HG03378 (cell line): ENCODE measurements around the gene CMIP.

Experiments used
- ATAC-seq: cut with Tn5 transposase; IDR thresholded peaks from one replicate; pipeline ENCODE4 v1.9.1; 2021; ENCODE audit warnings: mild to moderate bottlenecking, moderate library complexity; ENCODE audit not compliant: unreplicated experiment

The CMIP gene

GRCh38 chr16:81633147-81633619, 188.6 kb downstream of the CMIP start:
- no peak for ATAC-seq

- ATAC-seq: no peak
Measured at GRCh38 chr16:81633680-81634379, 189.2 kb downstream of the CMIP start.

- no peak for ATAC-seq
Measured at GRCh38 chr16:81634380-81635062, 189.9 kb downstream of the CMIP start.

- no peak for ATAC-seq
Measured at GRCh38 chr16:81635063-81635937, 190.7 kb downstream of the CMIP start.

GRCh38 chr16:81636298-81636993, 191.8 kb downstream of the CMIP start:
- ATAC-seq: no peak

- ATAC-seq: no peak
Measured at GRCh38 chr16:81637336-81638235, 193.0 kb downstream of the CMIP start.

- no peak for ATAC-seq
Measured at GRCh38 chr16:81638286-81638945, 193.8 kb downstream of the CMIP start.

- ATAC-seq: no peak
Measured at GRCh38 chr16:81639348-81639747, 194.7 kb downstream of the CMIP start.

GRCh38 chr16:81639931-81640680, 195.5 kb downstream of the CMIP start:
- no peak for ATAC-seq

- ATAC-seq: no peak
Measured at GRCh38 chr16:81640681-81641070, 196.1 kb downstream of the CMIP start.

GRCh38 chr16:81641395-81642106, 196.9 kb downstream of the CMIP start:
- ATAC-seq: no peak

- no peak for ATAC-seq
Measured at GRCh38 chr16:81642107-81642436, 197.5 kb downstream of the CMIP start.

- no peak for ATAC-seq
Measured at GRCh38 chr16:81642943-81643342, 198.3 kb downstream of the CMIP start.

GRCh38 chr16:81645266-81645694, 200.7 kb downstream of the CMIP start:
- no peak for ATAC-seq

GRCh38 chr16:81645925-81646324, 201.3 kb downstream of the CMIP start:
- no peak for ATAC-seq

GRCh38 chr16:81646561-81646960, 202.0 kb downstream of the CMIP start:
- ATAC-seq: no peak

- ATAC-seq: no peak
Measured at GRCh38 chr16:81647527-81647926, 202.9 kb downstream of the CMIP start.

- ATAC-seq: no peak
Measured at GRCh38 chr16:81649561-81650184, 205.1 kb downstream of the CMIP start.
